AG04449 (cell line): ENCODE data around the gene SAP30BP.

ENCODE experiments used
- CTCF ChIA-PET: fragments of 350-600 bp; formaldehyde crosslinking; extraction: SDS; loops from one replicate; lab custom pipeline; 2021; ENCODE audit warnings: antibody characterized with exemption; lab: Yijun Ruan, JAX
- POLR2A ChIA-PET: fragments of 400-600, 350-600 bp; formaldehyde crosslinking; extraction: SDS; loops from one replicate; lab custom pipeline; 2020; ENCODE audit warnings: antibody characterized with exemption, inconsistent platforms; lab: Yijun Ruan, JAX
- DNase-seq: peaks from one replicate; pipeline ENCODE4 v3.0.0-alpha.2; 2010; ENCODE audit warnings: low read depth, low spot score
- H3K4me3 ChIP-seq: 2 replicates; pipeline ENCODE4 v1.5.1; 2011; ENCODE audit warnings: low read depth, mild to moderate bottlenecking, control low read depth, low read length
- TF ChIP-seq, protein P1 (sequence below): IDR thresholded peaks from one replicate; pipeline ENCODE4 v1.5.1; 2011; ENCODE audit warnings: mild to moderate bottlenecking, moderate library complexity, low read length, control low read depth, inconsistent platforms; ENCODE audit not compliant: insufficient read depth; ENCODE audit errors: missing control alignments

The SAP30BP gene

GRCh38 chr17:75626496-75627038 is 40.6 kb upstream of the SAP30BP start:
- H3K4me3 ChIP-seq: no peak overlapping the region
- TF ChIP-seq, protein P1, sequence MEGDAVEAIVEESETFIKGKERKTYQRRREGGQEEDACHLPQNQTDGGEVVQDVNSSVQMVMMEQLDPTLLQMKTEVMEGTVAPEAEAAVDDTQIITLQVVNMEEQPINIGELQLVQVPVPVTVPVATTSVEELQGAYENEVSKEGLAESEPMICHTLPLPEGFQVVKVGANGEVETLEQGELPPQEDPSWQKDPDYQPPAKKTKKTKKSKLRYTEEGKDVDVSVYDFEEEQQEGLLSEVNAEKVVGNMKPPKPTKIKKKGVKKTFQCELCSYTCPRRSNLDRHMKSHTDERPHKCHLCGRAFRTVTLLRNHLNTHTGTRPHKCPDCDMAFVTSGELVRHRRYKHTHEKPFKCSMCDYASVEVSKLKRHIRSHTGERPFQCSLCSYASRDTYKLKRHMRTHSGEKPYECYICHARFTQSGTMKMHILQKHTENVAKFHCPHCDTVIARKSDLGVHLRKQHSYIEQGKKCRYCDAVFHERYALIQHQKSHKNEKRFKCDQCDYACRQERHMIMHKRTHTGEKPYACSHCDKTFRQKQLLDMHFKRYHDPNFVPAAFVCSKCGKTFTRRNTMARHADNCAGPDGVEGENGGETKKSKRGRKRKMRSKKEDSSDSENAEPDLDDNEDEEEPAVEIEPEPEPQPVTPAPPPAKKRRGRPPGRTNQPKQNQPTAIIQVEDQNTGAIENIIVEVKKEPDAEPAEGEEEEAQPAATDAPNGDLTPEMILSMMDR: no peak
- CTCF ChIA-PET: interaction anchor here (1.2 to 28.7 kb wide), 7 partner anchors 7 to 129 kb away, joined by 3 to 1427 read pairs (median 21); partner anchors contain the start of genes GALK1 and SMIM5
- POLR2A ChIA-PET: no interaction called here
- DNase-seq: no peak

- H3K4me3 ChIP-seq: no peak overlapping the region
- POLR2A ChIA-PET: no interaction called here
- CTCF ChIA-PET: interaction anchor here (1.2 to 28.7 kb wide), 5 partner anchors 7 to 128 kb away, joined by 3 to 1427 read pairs (median 357); partner anchors contain the start of genes GALK1 and SMIM5
- TF ChIP-seq, protein P1: no peak
- no peak for DNase-seq
Measured at GRCh38 chr17:75627094-75627493, 40.0 kb upstream of the SAP30BP start.

GRCh38 chr17:75628425-75628824 is 38.7 kb upstream of the SAP30BP start:
- TF ChIP-seq, protein P1: no peak
- CTCF ChIA-PET: interaction anchor here (1.1 to 28.7 kb wide), 5 partner anchors 11 to 127 kb away, joined by 3 to 1427 read pairs (median 357); partner anchors contain the start of genes GALK1, RECQL5 and SAP30BP
- H3K4me3 ChIP-seq: no peak overlapping the region
- POLR2A ChIA-PET: no interaction called here
- no peak for DNase-seq

- TF ChIP-seq, protein P1: no peak
- ChIA-PET POLR2A (no interaction called here), CTCF (interaction anchor here (1.1 to 28.7 kb wide), 7 partner anchors 12 to 126 kb away, joined by 3 to 1427 read pairs (median 5); partner anchors contain the start of genes GALK1, RECQL5 and SAP30BP)
- no peak for DNase-seq
- H3K4me3 ChIP-seq: no peak overlapping the region
Measured at GRCh38 chr17:75629157-75629556, 38.0 kb upstream of the SAP30BP start.

- DNase-seq: no peak
- no peak overlapping the region for H3K4me3 ChIP-seq
- TF ChIP-seq, protein P1: no peak
- POLR2A ChIA-PET: no interaction called here
- CTCF ChIA-PET: interaction anchor here (0.8 to 28.7 kb wide), 8 partner anchors 13 to 125 kb away, joined by 3 to 1427 read pairs (median 4); partner anchors contain the start of gene GALK1
Measured at GRCh38 chr17:75630071-75630917, 36.8 kb upstream of the SAP30BP start.

DNA sequence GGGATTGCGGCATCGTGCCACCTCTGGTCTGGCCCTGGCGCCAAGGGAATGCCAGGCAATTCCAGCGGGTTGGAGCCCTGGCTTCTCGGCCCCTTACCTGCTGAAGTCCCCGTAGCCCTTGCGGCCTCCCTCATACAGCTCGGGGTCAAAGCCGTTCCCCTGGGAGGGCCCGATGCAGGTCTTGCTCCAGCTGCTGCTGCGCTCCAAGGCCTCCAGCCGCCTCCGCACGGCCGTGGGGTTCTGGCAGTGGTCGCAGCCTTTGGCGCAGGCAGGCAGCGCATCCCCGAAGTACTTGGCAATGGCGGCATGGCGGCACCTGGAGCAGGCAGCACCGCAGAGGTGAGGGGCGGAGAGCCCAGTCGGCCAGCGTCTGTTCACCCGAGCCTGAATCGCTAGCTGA is 35.8 kb upstream of the SAP30BP start:
- no peak for DNase-seq
- H3K4me3 ChIP-seq: no peak overlapping the region
- POLR2A ChIA-PET: no interaction called here
- TF ChIP-seq, protein P1: no peak
- CTCF ChIA-PET: interaction anchor here (0.8 to 28.7 kb wide), 5 partner anchors 14 to 124 kb away, joined by 3 to 1427 read pairs (median 357); partner anchors contain the start of gene GALK1
